Measurements from ENCODE around the gene CD177.
A peak's percentile ranks its signal among the peaks of the same experiment; 100 is the strongest.
"Not testable (repeated sequence)": the region's sequence is repeated elsewhere in the genome, so short reads cannot be mapped to it uniquely, and the experiment has no call there.

CD177 gene

DNA sequence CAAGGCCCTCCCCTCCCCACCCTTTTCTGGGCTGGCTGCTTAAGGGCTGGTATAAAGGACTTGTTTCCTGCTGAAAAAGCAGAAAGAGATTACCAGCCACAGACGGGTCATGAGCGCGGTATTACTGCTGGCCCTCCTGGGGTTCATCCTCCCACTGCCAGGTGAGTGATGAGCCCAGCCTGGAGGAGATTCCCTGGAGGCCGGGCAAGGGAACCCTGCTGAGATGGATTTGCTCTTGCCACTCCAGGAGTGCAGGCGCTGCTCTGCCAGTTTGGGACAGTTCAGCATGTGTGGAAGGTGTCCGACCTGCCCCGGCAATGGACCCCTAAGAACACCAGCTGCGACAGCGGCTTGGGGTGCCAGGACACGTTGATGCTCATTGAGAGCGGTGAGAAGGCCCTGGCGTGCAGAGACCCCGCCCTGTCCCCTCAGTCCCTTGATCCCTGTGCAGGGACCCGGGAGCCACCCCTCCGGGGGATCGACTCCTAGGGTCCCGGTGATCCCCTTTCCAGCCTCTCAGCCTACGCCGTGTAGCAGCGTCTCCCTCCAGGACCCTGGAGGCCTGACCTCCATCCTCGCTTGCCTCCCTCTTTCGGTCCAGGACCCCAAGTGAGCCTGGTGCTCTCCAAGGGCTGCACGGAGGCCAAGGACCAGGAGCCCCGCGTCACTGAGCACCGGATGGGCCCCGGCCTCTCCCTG lies at the start of gene CD177:
TSS of gene CD177 (plus strand) at position 81 of the 699 bp plus-strand sequence. CDS start at position 110, 29 bp downstream.
- DNase-seq, result no peak

DNA sequence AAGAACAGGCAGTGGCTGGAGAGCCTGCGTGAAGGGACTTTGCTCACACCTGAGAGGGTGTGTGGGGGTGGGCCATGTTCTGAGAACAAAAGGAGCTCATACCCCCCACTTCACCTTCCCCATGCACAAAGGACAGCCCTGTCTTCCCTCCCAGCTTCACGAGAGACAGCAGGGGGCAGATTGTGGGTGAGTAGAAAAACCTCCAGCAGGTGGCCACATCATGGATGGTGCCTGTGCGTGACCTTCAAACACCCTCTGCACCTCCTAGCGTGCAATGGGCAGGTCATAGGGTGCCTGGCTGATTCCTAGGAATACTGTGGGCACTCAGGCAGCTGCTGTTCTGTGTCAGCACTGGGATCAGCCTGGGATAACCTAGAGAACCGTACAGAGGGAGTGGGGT lies 47.8 kb upstream of the CD177 start:
- DNase-seq, result no peak

GRCh38 chr19:43306097-43306496 lies 47.4 kb upstream of the CD177 start:
- DNase-seq, result no peak

- no peak for DNase-seq
Observed at GRCh38 chr19:43308244-43308815, 45.2 kb upstream of the CD177 start.

DNA sequence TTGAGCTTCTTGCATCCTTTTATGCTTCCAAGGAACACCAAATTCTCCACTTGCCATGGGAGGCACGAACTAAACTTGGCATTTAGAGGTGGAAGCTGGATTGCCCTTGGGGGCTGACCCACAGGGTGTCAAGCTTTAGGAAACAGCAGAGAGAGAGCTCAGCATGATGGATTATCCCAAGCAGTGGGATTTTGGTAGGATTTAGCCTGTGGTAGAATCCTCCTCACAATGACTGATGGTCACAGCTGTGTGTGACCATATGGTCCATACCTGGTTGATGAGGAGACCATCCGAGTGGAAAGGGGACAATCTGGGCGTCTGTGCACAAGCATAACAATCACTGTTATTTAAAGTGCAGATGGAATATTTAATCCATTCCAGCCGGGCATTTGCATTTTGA lies 44.0 kb upstream of the CD177 start:
- DNase-seq, result no peak

GRCh38 chr19:43310221-43310620 lies 43.3 kb upstream of the CD177 start:
- DNase-seq, result no peak

GRCh38 chr19:43311256-43311655 lies 42.2 kb upstream of the CD177 start:
- DNase-seq, result no peak

- no peak for DNase-seq
Observed at GRCh38 chr19:43311706-43312105, 41.8 kb upstream of the CD177 start.

GRCh38 chr19:43313711-43314495 lies 39.6 kb upstream of the CD177 start:
- DNase-seq, result no peak

DNA sequence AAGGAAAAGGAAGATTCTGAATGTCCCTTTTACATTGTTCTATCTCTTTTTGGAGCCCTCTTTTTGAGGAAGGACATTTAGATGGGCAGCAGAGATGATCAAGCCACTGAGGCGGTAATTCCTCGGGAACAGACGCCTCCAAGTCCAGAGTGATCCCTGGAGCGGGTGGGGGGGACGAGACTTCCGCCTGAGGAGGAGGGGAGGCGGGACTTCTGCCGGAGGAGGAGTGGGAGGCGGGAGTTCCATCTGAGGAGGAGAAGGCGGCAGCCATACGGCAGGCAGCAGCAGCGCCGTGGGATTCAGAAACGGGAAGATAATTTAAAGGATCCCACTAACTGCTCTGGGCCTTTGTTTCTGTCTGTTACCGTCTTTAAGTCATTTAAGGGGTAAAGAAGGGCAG lies 37.6 kb upstream of the CD177 start:
- no peak for DNase-seq

DNA sequence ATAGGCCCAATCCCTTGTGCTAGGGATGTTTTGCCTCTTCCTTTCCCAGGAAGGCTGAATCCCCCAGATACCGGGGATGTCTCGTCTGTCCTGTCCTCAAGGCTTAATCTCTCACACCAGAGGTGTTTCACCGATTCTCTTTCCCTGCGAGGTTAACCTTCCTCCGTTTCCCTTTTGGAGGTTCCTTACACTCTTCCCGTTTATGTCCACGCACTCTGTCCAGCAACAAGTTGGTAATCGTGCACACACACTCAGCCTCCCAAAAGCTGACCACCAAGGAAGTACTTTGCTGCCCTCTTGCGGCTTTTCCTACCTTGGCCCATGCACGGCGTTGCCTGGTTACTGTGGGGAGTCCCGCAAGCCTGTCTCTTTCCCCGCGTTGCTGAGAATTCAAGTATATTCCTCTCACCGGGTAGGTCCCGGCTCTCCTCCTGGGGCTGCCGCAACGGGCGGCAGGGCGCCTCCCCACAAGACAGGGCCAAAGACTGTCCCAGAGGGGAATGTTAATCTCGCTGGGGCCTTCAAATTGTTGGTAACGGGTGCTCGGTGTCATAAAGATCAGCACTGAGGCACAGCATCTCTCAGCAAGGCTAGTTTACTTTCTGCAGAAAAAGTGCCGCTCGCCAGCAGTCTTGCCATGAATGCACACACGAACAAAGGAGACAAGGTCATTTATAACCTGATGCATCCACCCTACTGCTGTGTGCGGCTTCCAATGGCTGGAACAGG lies 36.7 kb upstream of the CD177 start:
- DNase-seq, result peak in 6 of 56 donors; percentile 1 to 12 (median 6)

DNA sequence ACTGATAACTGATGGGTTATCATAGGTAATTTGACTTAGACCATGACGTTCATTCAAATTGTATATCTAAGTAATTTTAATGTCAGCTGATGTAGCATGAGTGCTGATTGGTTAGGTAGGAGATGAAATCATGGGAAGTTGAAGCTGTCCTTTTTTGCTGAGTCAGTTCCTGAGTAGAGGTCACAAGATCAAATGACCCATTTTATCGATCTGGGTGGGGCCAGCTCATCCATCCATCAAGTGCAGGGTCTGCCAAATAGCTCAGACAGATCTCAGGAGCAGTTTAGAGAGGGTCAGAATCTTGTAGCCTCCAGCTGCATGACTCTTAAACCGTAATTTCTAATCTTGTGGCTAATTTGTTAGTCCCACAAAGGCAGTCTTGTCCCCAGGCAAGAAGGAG lies 35.3 kb upstream of the CD177 start:
- no peak for DNase-seq

GRCh38 chr19:43318796-43319314 lies 34.6 kb upstream of the CD177 start:
- DNase-seq, result no peak

DNA sequence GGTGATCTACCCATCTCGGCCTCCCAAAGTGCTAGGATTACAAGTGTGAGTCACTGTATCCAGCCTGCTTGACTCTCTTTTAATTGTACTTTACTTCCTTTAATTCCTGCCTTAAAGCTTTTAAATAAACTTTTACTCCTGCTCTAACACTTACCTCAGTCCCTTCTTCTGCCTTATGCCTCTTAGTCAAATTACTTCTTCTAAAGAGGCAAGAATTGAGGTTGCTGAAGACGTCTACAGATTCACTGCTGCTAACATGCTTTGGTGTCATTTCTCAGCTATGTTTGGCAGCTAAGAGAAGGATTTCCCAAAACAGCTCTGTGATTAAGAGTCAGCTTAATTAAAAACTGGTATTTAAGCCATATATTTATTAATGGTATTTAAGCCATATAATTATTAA lies 32.9 kb upstream of the CD177 start:
- DNase-seq, result no peak

DNA sequence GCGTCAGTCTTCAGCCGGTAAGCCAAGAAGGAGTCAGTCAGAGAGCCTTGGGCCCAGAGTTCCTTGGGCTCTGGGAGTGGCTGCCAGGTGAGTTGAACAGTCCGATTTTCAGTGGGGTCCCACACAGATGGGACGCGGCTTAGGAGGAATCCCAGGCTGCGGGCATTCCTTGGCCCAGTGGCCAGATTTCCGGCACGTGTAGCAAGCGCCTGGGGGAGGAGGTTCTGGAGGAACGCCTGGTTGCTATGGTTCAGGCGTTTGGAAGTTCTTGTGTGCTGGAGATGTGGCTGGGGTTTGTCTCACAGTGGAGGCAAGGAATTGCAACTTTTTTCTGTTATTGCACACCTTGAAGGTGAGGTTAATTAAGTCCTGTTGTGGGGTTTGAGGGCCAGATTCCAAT lies 26.7 kb upstream of the CD177 start:
- not testable (repeated sequence) for DNase-seq

DNA sequence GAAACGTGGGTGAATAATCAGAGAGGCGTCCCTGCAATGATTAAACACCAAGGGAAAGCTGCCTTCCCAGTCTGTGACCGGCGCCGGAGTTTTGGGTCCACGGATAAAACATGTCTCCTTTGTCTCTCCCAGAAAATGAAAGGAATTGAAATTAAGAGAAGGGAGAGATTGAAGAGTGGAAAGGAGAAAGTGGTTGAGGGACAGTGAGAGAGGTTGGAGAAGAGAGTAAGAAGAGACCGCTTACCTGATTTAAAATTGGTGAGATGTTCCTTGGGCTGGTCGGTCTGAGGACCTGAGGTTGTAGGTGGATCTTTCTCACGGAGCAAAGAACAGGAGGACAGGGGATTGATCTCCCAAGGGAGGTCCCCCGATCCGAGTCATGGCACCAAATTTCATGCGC lies 24.9 kb upstream of the CD177 start:
- DNase-seq, result not testable (repeated sequence)

GRCh38 chr19:43329049-43329448 lies 24.4 kb upstream of the CD177 start:
- DNase-seq, result not testable (repeated sequence)

GRCh38 chr19:43329989-43330388 lies 23.5 kb upstream of the CD177 start:
- DNase-seq, result no peak

DNA sequence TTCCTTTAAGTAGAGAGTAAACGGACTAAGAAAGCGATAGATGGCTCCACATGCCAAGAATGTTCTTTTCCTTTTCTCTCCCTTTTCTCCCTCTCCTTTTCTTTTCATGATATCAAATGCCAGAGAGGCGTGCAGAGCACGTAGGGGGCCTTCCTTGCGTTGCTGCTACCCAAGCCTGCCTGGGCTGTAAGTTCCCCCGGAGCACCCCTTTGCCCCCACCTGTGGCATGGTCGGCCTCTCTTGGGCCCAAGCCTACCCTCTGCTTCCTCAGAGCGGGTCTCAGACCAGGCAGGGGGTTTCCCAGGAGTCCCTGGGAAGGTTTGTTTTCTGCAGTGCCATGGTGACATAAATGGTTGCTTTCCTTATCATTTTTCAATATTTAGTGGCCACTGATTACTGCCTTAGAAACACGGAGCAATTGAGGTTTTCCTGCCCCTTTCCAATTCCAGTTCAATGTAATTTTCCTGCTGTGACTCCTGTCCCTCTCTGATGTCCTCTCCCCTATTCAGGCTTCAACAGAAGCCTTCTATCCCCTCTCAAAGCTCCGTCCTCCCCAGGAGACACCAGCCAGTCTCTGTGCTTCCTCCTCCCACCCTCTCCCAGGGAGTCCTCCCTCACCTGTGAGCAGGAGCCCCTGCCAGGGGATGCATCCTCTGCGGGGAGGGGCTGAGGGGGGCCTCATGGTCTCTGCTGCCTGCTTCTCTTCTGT lies 22.6 kb upstream of the CD177 start:
- DNase-seq, result no peak

GRCh38 chr19:43331435-43332010 lies 22.0 kb upstream of the CD177 start:
- DNase-seq, result no peak
